H9 (cell line): Measurements from ENCODE around the gene SOCS7. TPM values are rescaled to one million over a fixed set of nuclear protein-coding genes. Genes with fewer than 3 reads are reported as not detected.

Experiments used
- DNase-seq: peaks from one replicate; pipeline ENCODE4 v3.0.0-alpha.2; 2017
- H2AFZ ChIP-seq: one replicate; pipeline ENCODE4 v1.6.1; 2013; ENCODE audit warnings: mild to moderate bottlenecking, low read length, control low read depth, moderate library complexity
- H2AK5ac ChIP-seq: 2 replicates; pipeline ENCODE4 v1.6.1; 2013; ENCODE audit warnings: low read length, control low read depth, mixed read lengths; ENCODE audit not compliant: insufficient read length
- H2BK120ac ChIP-seq: one replicate; pipeline ENCODE4 v1.6.1; 2013; ENCODE audit warnings: low read depth, mild to moderate bottlenecking, low read length, control low read depth, inconsistent platforms; ENCODE audit not compliant: poor library complexity, severe bottlenecking
- H2BK12ac ChIP-seq: 2 replicates; pipeline ENCODE4 v1.6.1; 2013; ENCODE audit warnings: low read length, control low read depth, mixed read lengths, low read depth; ENCODE audit not compliant: insufficient read length
- H2BK15ac ChIP-seq: 2 replicates; pipeline ENCODE4 v1.6.1; 2013; ENCODE audit warnings: low read depth, low read length, control low read depth
- H2BK20ac ChIP-seq: one replicate; pipeline ENCODE4 v1.6.1; 2013; ENCODE audit warnings: low read depth, mild to moderate bottlenecking, low read length, control low read depth, inconsistent platforms; ENCODE audit not compliant: poor library complexity, severe bottlenecking
- H2BK5ac ChIP-seq: 2 replicates; pipeline ENCODE4 v1.6.1; 2013; ENCODE audit warnings: low read length, control low read depth, mixed read lengths; ENCODE audit not compliant: insufficient read length
- H3K14ac ChIP-seq: 2 replicates; pipeline ENCODE4 v1.6.1; 2013; ENCODE audit warnings: low read length, control low read depth; ENCODE audit not compliant: insufficient read depth
- H3K18ac ChIP-seq: 2 replicates; pipeline ENCODE4 v1.6.1; 2013; ENCODE audit warnings: low read depth, mild to moderate bottlenecking, mixed read lengths, low read length, control low read depth; ENCODE audit not compliant: insufficient read length
- H3K23ac ChIP-seq: 2 replicates; pipeline ENCODE4 v1.6.1; 2013; ENCODE audit warnings: low read length, control low read depth, mixed read lengths, low read depth; ENCODE audit not compliant: insufficient read length
- H3K23me2 ChIP-seq: 2 replicates; pipeline ENCODE4 v1.6.1; 2013; ENCODE audit warnings: low read depth, mild to moderate bottlenecking, mixed read lengths, low read length, control low read depth; ENCODE audit not compliant: insufficient read length, poor library complexity, severe bottlenecking
- H3K27ac ChIP-seq: 2 replicates; pipeline ENCODE4 v1.5.1; 2013; ENCODE audit warnings: low read length, control low read depth, mixed read lengths, low read depth; ENCODE audit not compliant: insufficient read length
- H3K27me3 ChIP-seq: 2 replicates; pipeline ENCODE4 v1.6.1; 2013; ENCODE audit warnings: low read length, control low read depth, inconsistent platforms; ENCODE audit not compliant: insufficient read depth
- H3K4ac ChIP-seq: 2 replicates; pipeline ENCODE4 v1.6.1; 2013; ENCODE audit warnings: low read depth, mild to moderate bottlenecking, control low read depth, inconsistent platforms, low read length, moderate library complexity
- H3K4me1 ChIP-seq: 2 replicates; pipeline ENCODE4 v1.6.1; 2013; ENCODE audit warnings: low read length, control low read depth, inconsistent platforms; ENCODE audit not compliant: insufficient read depth
- H3K4me2 ChIP-seq: 2 replicates; pipeline ENCODE4 v1.6.1; 2013; ENCODE audit warnings: low read length, control low read depth, mixed read lengths; ENCODE audit not compliant: insufficient read length, insufficient read depth
- H3K56ac ChIP-seq: 2 replicates; pipeline ENCODE4 v1.6.1; 2013; ENCODE audit warnings: low read depth, mild to moderate bottlenecking, mixed read lengths, low read length, control low read depth; ENCODE audit not compliant: insufficient read length
- H3K79me1 ChIP-seq: 2 replicates; pipeline ENCODE4 v1.6.1; 2013; ENCODE audit warnings: low read depth, mild to moderate bottlenecking, moderate library complexity, low read length, control low read depth, inconsistent platforms; ENCODE audit not compliant: insufficient read depth, poor library complexity, severe bottlenecking
- H3K79me2 ChIP-seq: 2 replicates; pipeline ENCODE4 v1.6.1; 2013; ENCODE audit warnings: low read length, control low read depth, inconsistent platforms; ENCODE audit not compliant: insufficient read depth
- H3K9ac ChIP-seq: 2 replicates; pipeline ENCODE4 v1.6.1; 2013; ENCODE audit warnings: low read length, control low read depth, mixed read lengths; ENCODE audit not compliant: insufficient read length; ENCODE audit errors: extremely low read depth
- H3K9me3 ChIP-seq: one replicate; pipeline ENCODE4 v1.6.1; 2013; ENCODE audit warnings: low read depth, low read length, inconsistent platforms; ENCODE audit not compliant: control insufficient read depth
- H3T11ph ChIP-seq: one replicate; pipeline ENCODE4 v1.6.1; 2013; ENCODE audit warnings: mild to moderate bottlenecking, low read length, control low read depth, inconsistent platforms
- H4K20me1 ChIP-seq: one replicate; pipeline ENCODE4 v1.6.1; 2013; ENCODE audit not compliant: control insufficient read depth, insufficient read length, insufficient read depth
- H4K5ac ChIP-seq: 2 replicates; pipeline ENCODE4 v1.6.1; 2013; ENCODE audit warnings: low read depth, mild to moderate bottlenecking, mixed read lengths, low read length, control low read depth; ENCODE audit not compliant: insufficient read length
- H4K8ac ChIP-seq: replicated peaks from 2 replicates; pipeline ENCODE4 v1.6.1; 2013; ENCODE audit warnings: low read length, control low read depth, mixed read lengths, low read depth; ENCODE audit not compliant: insufficient read length
- H4K91ac ChIP-seq: 2 replicates; pipeline ENCODE4 v1.6.1; 2013; ENCODE audit warnings: low read depth, mild to moderate bottlenecking, moderate library complexity, mixed read lengths, low read length, control low read depth; ENCODE audit not compliant: insufficient read length
- H3K27ac Mint-ChIP-seq, 3 experiments: 2 replicates in 2 of 3; 3 replicates in 1 of 3; pipeline ENCODE4 v1.8.0; 2020 to 2021; ENCODE audit warnings: mixed read lengths in 3 of 3, mild to moderate bottlenecking in 1 of 3, moderate library complexity in 1 of 3
- H3K27me3 Mint-ChIP-seq: 2 replicates; pipeline ENCODE4 v1.8.0; 2021; ENCODE audit warnings: low read depth, mild to moderate bottlenecking, moderate library complexity, mixed read lengths
- H3K36me3 Mint-ChIP-seq, 3 experiments: 2 replicates in 2 of 3; 3 replicates in 1 of 3; pipeline ENCODE4 v1.8.0; 2020 to 2021; ENCODE audit warnings: low read depth in 3 of 3, mixed read lengths in 3 of 3; ENCODE audit not compliant: insufficient read depth in 1 of 3
- H3K4me1 Mint-ChIP-seq, 2 experiments: 2 replicates each; pipeline ENCODE4 v1.8.0; 2020; ENCODE audit warnings: mixed read lengths in 2 of 2
- H3K4me3 Mint-ChIP-seq, 2 experiments: 2 replicates in 1 of 2; 3 replicates in 1 of 2; pipeline ENCODE4 v1.8.0; 2020 to 2021; ENCODE audit warnings: mild to moderate bottlenecking in 2 of 2, mixed read lengths in 2 of 2, moderate library complexity in 1 of 2
- H3K9me3 Mint-ChIP-seq, 2 experiments: 2 replicates in 1 of 2; 3 replicates in 1 of 2; pipeline ENCODE4 v1.8.0; 2020; ENCODE audit warnings: mild to moderate bottlenecking in 2 of 2, mixed read lengths in 2 of 2, moderate library complexity in 1 of 2
- WGBS: extraction: QIAGEN DNeasy Blood & Tissue Kit; methylation state at CpG from one replicate; pipeline ENCODE4 v1.1.7; 2013; ENCODE audit warnings: missing lambda C conversion rate, low lambda C conversion rate, mixed read lengths; ENCODE audit not compliant: insufficient read length; ENCODE audit errors: extremely low coverage; 5-methylcytosine and 5-hydroxymethylcytosine counted together
- total RNA-seq: library from RNA; stranded (reverse); gene quantifications from 2 replicates; pipeline ENCODE4 v1.2.1, GENCODE V29; 2021
- TF ChIP-seq, protein P1 (sequence below): fragments of 200-600 bp; sonication (generic); conservative IDR thresholded peaks from 3 replicates; pipeline ENCODE4 v1.8.0; 2021; ENCODE audit warnings: antibody characterized with exemption, mild to moderate bottlenecking

Gene SOCS7
- total RNA-seq, 1 experiment from 2014 or later, result 31.0 TPM

- H2AK5ac ChIP-seq, result no peak overlapping the region
- H3K4ac ChIP-seq, result no peak overlapping the region
- H3K4me3 Mint-ChIP-seq, result peak overlapping the region in 1 of 2 experiments; percentile 59; a peak in 2 of 5 replicates
- H3K9me3 Mint-ChIP-seq, result no peaks in the 10 kb centered on the region
- H3K27ac Mint-ChIP-seq, result peak overlapping the region in 1 of 3 experiments; percentile 40; a peak in 1 of 7 replicates
- no peaks in the 10 kb centered on the region; a peak in 1 of 7 replicates for H3K36me3 Mint-ChIP-seq
- no peak overlapping the region for H2BK12ac ChIP-seq
- peaks cover 59 to 78% of the 10 kb centered on the region in 2 experiments for H3K4me1 Mint-ChIP-seq
- H3K79me2 ChIP-seq, result no peaks in the 10 kb centered on the region; the same call in 1 of the 2 replicates
- H4K5ac ChIP-seq, result no peak overlapping the region
- H2AFZ ChIP-seq, result no peak overlapping the region
- H3K27ac ChIP-seq, result no peak overlapping the region
- H3K18ac ChIP-seq, result no peak overlapping the region
- H3K14ac ChIP-seq, result no peak overlapping the region; the same call in 1 of the 2 replicates
- no peak overlapping the region for H2BK15ac ChIP-seq
- H3K27me3 Mint-ChIP-seq, result peaks cover 37% of the 10 kb centered on the region
- H4K91ac ChIP-seq, result no peak overlapping the region
- H3K79me1 ChIP-seq, result no peaks in the 10 kb centered on the region
- WGBS, result no CpG with 5 or more reads among the region's 17 CpGs
- H3T11ph ChIP-seq, result no peak overlapping the region
- H3K9me3 ChIP-seq, result no peaks in the 10 kb centered on the region
- H3K4me2 ChIP-seq, result no peak overlapping the region
- no peak overlapping the region for H2BK20ac ChIP-seq
- H3K23ac ChIP-seq, result no peak overlapping the region
- H3K9ac ChIP-seq, result no peak overlapping the region
- H3K56ac ChIP-seq, result no peak overlapping the region
- H2BK5ac ChIP-seq, result no peak overlapping the region
- peaks cover 3% of the 10 kb centered on the region; the same call in 1 of the 2 replicates for H3K27me3 ChIP-seq
- peaks cover 16% of the 10 kb centered on the region for H3K23me2 ChIP-seq
- DNase-seq, result no peak
- no peak overlapping the region for H2BK120ac ChIP-seq
- H4K8ac ChIP-seq, result no peak overlapping the region
- H3K4me1 ChIP-seq, result peaks cover 21% of the 10 kb centered on the region; the same call in 1 of the 2 replicates
- H4K20me1 ChIP-seq, result peaks cover 2% of the 10 kb centered on the region
- TF ChIP-seq, protein P1, sequence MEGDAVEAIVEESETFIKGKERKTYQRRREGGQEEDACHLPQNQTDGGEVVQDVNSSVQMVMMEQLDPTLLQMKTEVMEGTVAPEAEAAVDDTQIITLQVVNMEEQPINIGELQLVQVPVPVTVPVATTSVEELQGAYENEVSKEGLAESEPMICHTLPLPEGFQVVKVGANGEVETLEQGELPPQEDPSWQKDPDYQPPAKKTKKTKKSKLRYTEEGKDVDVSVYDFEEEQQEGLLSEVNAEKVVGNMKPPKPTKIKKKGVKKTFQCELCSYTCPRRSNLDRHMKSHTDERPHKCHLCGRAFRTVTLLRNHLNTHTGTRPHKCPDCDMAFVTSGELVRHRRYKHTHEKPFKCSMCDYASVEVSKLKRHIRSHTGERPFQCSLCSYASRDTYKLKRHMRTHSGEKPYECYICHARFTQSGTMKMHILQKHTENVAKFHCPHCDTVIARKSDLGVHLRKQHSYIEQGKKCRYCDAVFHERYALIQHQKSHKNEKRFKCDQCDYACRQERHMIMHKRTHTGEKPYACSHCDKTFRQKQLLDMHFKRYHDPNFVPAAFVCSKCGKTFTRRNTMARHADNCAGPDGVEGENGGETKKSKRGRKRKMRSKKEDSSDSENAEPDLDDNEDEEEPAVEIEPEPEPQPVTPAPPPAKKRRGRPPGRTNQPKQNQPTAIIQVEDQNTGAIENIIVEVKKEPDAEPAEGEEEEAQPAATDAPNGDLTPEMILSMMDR, result no peak
Observed at GRCh38 chr17:38421871-38422827, 70.5 kb downstream of the SOCS7 start.
